ENCODE data around the gene GAB2.

DNA sequence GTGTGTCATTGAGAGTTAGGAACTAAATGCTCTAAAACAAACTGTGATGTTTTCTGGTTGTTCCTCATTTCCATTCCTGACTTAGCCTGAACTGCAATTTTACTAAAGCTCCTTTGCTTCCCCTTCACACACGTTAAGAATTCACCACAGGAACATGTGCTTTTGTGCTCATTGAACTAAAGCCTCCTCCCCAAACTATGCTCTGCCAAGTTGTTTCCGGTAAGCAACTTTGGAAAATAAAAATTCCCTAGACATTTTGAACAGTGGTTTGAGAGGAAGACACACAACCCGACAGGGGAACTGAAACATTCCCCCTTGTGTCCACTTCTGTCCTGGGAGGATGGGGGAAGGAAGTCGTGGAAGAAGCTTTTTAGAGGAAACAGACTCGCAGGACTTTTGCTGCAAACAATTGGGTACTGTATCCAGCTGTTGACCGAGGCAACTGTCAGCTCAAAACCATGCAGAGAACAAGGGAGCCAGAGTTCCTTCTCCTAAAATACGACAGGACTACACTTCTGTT lies 66.9 kb downstream of the GAB2 start:
- TF ChIP-seq EZH2 (IDR thresholded peaks at IDR 0.05) (no peak), POLR2AphosphoS5 (IDR thresholded peaks at IDR 0.05; ENCODE audit: borderline replicate concordance, low read depth, low read length) (no peak)

All from SK-N-MC (cell line).